ENCODE measurements around the gene PTPN7. TPM values are rescaled to one million over a fixed set of nuclear protein-coding genes. Genes with fewer than 3 reads are reported as not detected.

PTPN7 gene
- total RNA-seq, 4 donors from 2014 or later: 4.7 to 48.7 (median 7.6) TPM

GRCh38 chr1:202158810-202159533 lies 1.4 kb downstream of the PTPN7 start:
- Histone ChIP-seq H3K9me3 (no peaks in the 10 kb centered on the region), H3K27me3 (no peaks in the 10 kb centered on the region), H3K4me1 (peaks cover 0 to 35% (median 20%) of the 10 kb centered on the region in 4 donors), H3K4me3 (peak overlapping the region; percentile 47 to 63 (median 50)), H3K36me3 (no peaks in the 10 kb centered on the region), H3K27ac (peak overlapping the region; percentile 79 to 95 (median 93))
- TF ChIP-seq POLR2A (IDR thresholded peaks at IDR 0.05): no peak
- TF ChIP-seq CTCF (IDR thresholded peaks at IDR 0.05): no peak
- DNase-seq: peak in 1 of 3 donors; percentile 41

GRCh38 chr1:202157945-202158344 lies 2.5 kb downstream of the PTPN7 start:
- TF ChIP-seq POLR2A (IDR thresholded peaks at IDR 0.05) (no peak), CTCF (IDR thresholded peaks at IDR 0.05) (no peak)
- no peaks in the 10 kb centered on the region for H3K9me3 ChIP-seq

GRCh38 chr1:202156590-202156989 lies 3.8 kb downstream of the PTPN7 start:
- Histone ChIP-seq H3K27ac (no peak overlapping the region), H3K36me3 (no peaks in the 10 kb centered on the region), H3K4me3 (no peak overlapping the region), H3K4me1 (peaks cover 0 to 15% (median 6%) of the 10 kb centered on the region in 4 donors), H3K27me3 (no peaks in the 10 kb centered on the region), H3K9me3 (no peaks in the 10 kb centered on the region)
- DNase-seq: no peak
- no peak for TF ChIP-seq POLR2A (IDR thresholded peaks at IDR 0.05)
- no peak for TF ChIP-seq CTCF (IDR thresholded peaks at IDR 0.05)

More at GRCh38 chr1:202157945-202158344, 2.5 kb downstream of the PTPN7 start:
- Histone ChIP-seq H3K27me3 (no peaks in the 10 kb centered on the region), H3K4me3 (no peak overlapping the region), H3K36me3 (no peaks in the 10 kb centered on the region), H3K27ac (peak overlapping the region in 1 of 4 donors; percentile 94), H3K4me1 (peaks cover 0 to 25% (median 15%) of the 10 kb centered on the region in 4 donors)
- DNase-seq: no peak

GRCh38 chr1:202155478-202156021 lies 4.9 kb downstream of the PTPN7 start:
- no peak for TF ChIP-seq CTCF (IDR thresholded peaks at IDR 0.05)
- TF ChIP-seq POLR2A (IDR thresholded peaks at IDR 0.05): no peak
- no peaks in the 10 kb centered on the region for H3K36me3 ChIP-seq
- peak overlapping the region in 1 of 4 donors; percentile 25 for H3K27ac ChIP-seq
- no peaks in the 10 kb centered on the region for H3K27me3 ChIP-seq
- H3K4me1 ChIP-seq: peaks cover 0 to 10% (median 3%) of the 10 kb centered on the region in 4 donors
- no peaks in the 10 kb centered on the region for H3K9me3 ChIP-seq
- DNase-seq: no peak
- H3K4me3 ChIP-seq: no peak overlapping the region

GRCh38 chr1:202154766-202155477 lies 5.5 kb downstream of the PTPN7 start:
- H3K9me3 ChIP-seq: no peaks in the 10 kb centered on the region
- no peaks in the 10 kb centered on the region for H3K36me3 ChIP-seq
- H3K27ac ChIP-seq: peak overlapping the region in 1 of 4 donors; percentile 25
- peaks cover 0 to 10% (median 3%) of the 10 kb centered on the region in 4 donors for H3K4me1 ChIP-seq
- no peak overlapping the region for H3K4me3 ChIP-seq
- TF ChIP-seq POLR2A (IDR thresholded peaks at IDR 0.05): no peak
- TF ChIP-seq CTCF (IDR thresholded peaks at IDR 0.05): peak; percentile 10 to 57 (median 50)
- no peaks in the 10 kb centered on the region for H3K27me3 ChIP-seq
- peak in 2 of 3 donors; percentile 61 to 79 for DNase-seq

Measured in Peyer's patch (tissue), 4 donors.